CD4-positive, alpha-beta T cell treated with Interleukin-15 for 1 hour (primary cell): ENCODE data around the gene TNFAIP8L2.
"Not testable (repeated sequence)": the region's sequence is repeated elsewhere in the genome, so short reads cannot be mapped to it uniquely, and the experiment has no call there.

Experiments
- DNase-seq: peaks from one replicate; pipeline ENCODE4 v3.0.0-alpha.2; 2020

TNFAIP8L2 gene

GRCh38 chr1:151193304-151193703, 36.9 kb downstream of the TNFAIP8L2 start:
- no peak for DNase-seq

GRCh38 chr1:151193856-151194255, 37.4 kb downstream of the TNFAIP8L2 start:
- no peak for DNase-seq

- DNase-seq, result not testable (repeated sequence)
Observed at GRCh38 chr1:151194894-151195594, 38.6 kb downstream of the TNFAIP8L2 start.

GRCh38 chr1:151196292-151196800, 39.9 kb downstream of the TNFAIP8L2 start:
- DNase-seq, result peak; percentile 46

GRCh38 chr1:151197863-151198253, 41.4 kb downstream of the TNFAIP8L2 start:
- no peak for DNase-seq

- peak; percentile 99 for DNase-seq
Observed at GRCh38 chr1:151198254-151199127, 42.0 kb downstream of the TNFAIP8L2 start, which contains the start of gene PIP5K1A. TSS of gene PIP5K1A (plus strand) at chr1:151198552. CDS start at chr1:151198997, 445 bp downstream.

- no peak for DNase-seq
Observed at GRCh38 chr1:151199873-151200581, 43.6 kb downstream of the TNFAIP8L2 start.

- DNase-seq, result not testable (repeated sequence)
Observed at GRCh38 chr1:151205381-151205965, 49.0 kb downstream of the TNFAIP8L2 start.
